PC-3 (cell line): Measurements from ENCODE around the gene SLC16A3.

ENCODE experiments used
- CTCF ChIP-seq: fragments of 300-600 bp; sonication (generic); conservative IDR thresholded peaks from 2 replicates; pipeline ENCODE4 v1.5.1; 2017; ENCODE audit warnings: antibody characterized with exemption, low read depth, mild to moderate bottlenecking, low read length
- EZH2 ChIP-seq: fragments of 300-600 bp; sonication (generic); IDR thresholded peaks from one replicate; pipeline ENCODE4 v1.6.1; 2017; ENCODE audit warnings: antibody characterized with exemption, mild to moderate bottlenecking, low read length; ENCODE audit not compliant: unreplicated experiment
- EZH2phosphoT487 ChIP-seq: fragments of 300-600 bp; sonication (generic); IDR thresholded peaks from 2 replicates; pipeline ENCODE4 v1.6.1; 2018; ENCODE audit warnings: mild to moderate bottlenecking, antibody characterized with exemption, low read length, borderline replicate concordance

GRCh38 chr17:82223517-82223916, 5.3 kb upstream of the SLC16A3 start:
- TF ChIP-seq CTCF: no peak
- TF ChIP-seq EZH2phosphoT487: no peak
- no peak for TF ChIP-seq EZH2
